T-helper 2 cell (primary cell): Measurements from ENCODE around the gene PTPRU.

ENCODE experiments used
- DNase-seq, 5 experiments: peaks; one replicate each; pipeline versions ENCODE4 v3.0.0 to v3.0.0-alpha.2; 2012 to 2022

PTPRU gene

GRCh38 chr1:29338908-29339575 lies 102.7 kb downstream of the PTPRU start:
- DNase-seq = no peak

- DNase-seq = no peak
These were observed 105.6 kb downstream of the PTPRU start for GRCh38 chr1:29341936-29342335.

- DNase-seq = no peak
These were observed 106.0 kb downstream of the PTPRU start for GRCh38 chr1:29342351-29342750.

GRCh38 chr1:29342983-29343382 lies 106.7 kb downstream of the PTPRU start:
- no peak for DNase-seq

GRCh38 chr1:29343476-29343875 lies 107.2 kb downstream of the PTPRU start:
- DNase-seq = no peak

- no peak for DNase-seq
These were observed 107.6 kb downstream of the PTPRU start for GRCh38 chr1:29343908-29344307.

- no peak for DNase-seq
These were observed 108.0 kb downstream of the PTPRU start for GRCh38 chr1:29344336-29344735.

GRCh38 chr1:29346576-29346975 lies 110.3 kb downstream of the PTPRU start:
- DNase-seq = no peak

- DNase-seq = no peak
These were observed 113.7 kb downstream of the PTPRU start for GRCh38 chr1:29349871-29350491.

GRCh38 chr1:29352719-29353420 lies 116.5 kb downstream of the PTPRU start:
- no peak for DNase-seq

- no peak for DNase-seq
These were observed 118.3 kb downstream of the PTPRU start for GRCh38 chr1:29354511-29355098.

GRCh38 chr1:29355375-29355774 lies 119.1 kb downstream of the PTPRU start:
- DNase-seq = no peak

- no peak for DNase-seq
These were observed 120.3 kb downstream of the PTPRU start for GRCh38 chr1:29356663-29357062.

- DNase-seq = no peak
These were observed 121.1 kb downstream of the PTPRU start for GRCh38 chr1:29357452-29357851.

GRCh38 chr1:29358183-29358582 lies 121.9 kb downstream of the PTPRU start:
- DNase-seq = no peak

- no peak for DNase-seq
These were observed 124.4 kb downstream of the PTPRU start for GRCh38 chr1:29360768-29361167.

GRCh38 chr1:29361686-29362085 lies 125.4 kb downstream of the PTPRU start:
- no peak for DNase-seq

- no peak for DNase-seq
These were observed 125.8 kb downstream of the PTPRU start for GRCh38 chr1:29362116-29362515.

- DNase-seq = no peak
These were observed 126.4 kb downstream of the PTPRU start for GRCh38 chr1:29362764-29363163.

- DNase-seq = no peak
These were observed 127.2 kb downstream of the PTPRU start for GRCh38 chr1:29363536-29363935.

GRCh38 chr1:29364101-29364678 lies 127.9 kb downstream of the PTPRU start:
- DNase-seq = no peak

GRCh38 chr1:29365906-29366670 lies 129.8 kb downstream of the PTPRU start:
- no peak for DNase-seq
